Stomach (tissue), 9 donors: Measurements from ENCODE around the gene CPZ. TPM values are rescaled to one million over a fixed set of nuclear protein-coding genes. Genes with fewer than 3 reads are reported as not detected.
"Not testable (repeated sequence)": the region's sequence is repeated elsewhere in the genome, so short reads cannot be mapped to it uniquely, and the experiment has no call there.

Source experiments
- DNase-seq, 2 donors: peaks; one replicate each; pipeline versions ENCODE4 v3.0.0 to v3.0.0-alpha.2; 2013 to 2019
- H3K27ac ChIP-seq, 5 donors: fragments of 200-600 bp in 4 of 5; sonication (generic) in 4 of 5; one replicate each; pipeline ENCODE4 v1.5.1; 2013 to 2019; ENCODE audit warnings: mild to moderate bottlenecking in 1 of 5, moderate library complexity in 1 of 5
- H3K27me3 ChIP-seq, 3 donors: fragments of 200-600 bp; sonication (generic); one replicate each; pipeline ENCODE4 v1.5.1; 2017 to 2019; ENCODE audit warnings: mixed run types in 1 of 3
- H3K36me3 ChIP-seq, 4 donors: fragments of 200-600 bp; sonication (generic); 1 replicate in 3 of 4; 2 replicates in 1 of 4; pipeline ENCODE4 v1.5.1; 2016 to 2019
- H3K4me1 ChIP-seq, 4 donors: fragments of 200-600 bp; sonication (generic); one replicate each; pipeline ENCODE4 v1.5.1; 2016 to 2019
- H3K4me3 ChIP-seq, 4 donors: fragments of 200-600 bp; sonication (generic) in 3 of 4; one replicate each; pipeline ENCODE4 v1.5.1; 2016 to 2019; ENCODE audit warnings: mild to moderate bottlenecking in 1 of 4
- H3K9me3 ChIP-seq, 4 donors: fragments of 200-600 bp; sonication (generic); one replicate each; pipeline ENCODE4 v1.5.1; 2016 to 2019
- CTCF ChIP-seq, 7 experiments: fragments of 450-650 bp in 4 of 7; fragments of 200-600 bp in 3 of 7; sonication (generic) in 3 of 7; IDR thresholded peaks; one replicate each; pipeline ENCODE4 v1.5.1; 2016 to 2019; ENCODE audit warnings: antibody characterized with exemption in 7 of 7, control low read depth in 2 of 7, mild to moderate bottlenecking in 1 of 7
- EP300 ChIP-seq: sonication (generic); formaldehyde crosslinking; IDR thresholded peaks from one replicate; pipeline ENCODE4 v1.6.1; 2017; ENCODE audit warnings: antibody characterized with exemption
- POLR2A ChIP-seq, 4 donors: fragments of 450-650 bp; IDR thresholded peaks; one replicate each; pipeline ENCODE4 v1.6.1; 2016; ENCODE audit warnings: antibody characterized with exemption in 4 of 4, control low read depth in 2 of 4, mild to moderate bottlenecking in 1 of 4, moderate library complexity in 1 of 4
- POLR2AphosphoS5 ChIP-seq, 3 donors: sonication (generic); formaldehyde crosslinking; IDR thresholded peaks; one replicate each; pipeline ENCODE4 v1.6.1; 2016; ENCODE audit warnings: antibody characterized with exemption in 3 of 3
- WGBS, 5 donors: extraction: QIAGEN DNeasy Blood & Tissue Kit in 3 of 5; methylation state at CpG; one replicate each; pipeline versions ENCODE4 v1.1.5 to v1.1.7; 2013 to 2018; 5-methylcytosine and 5-hydroxymethylcytosine counted together
- intact Hi-C: fragments of 100-400 bp; cut with DNase I; formaldehyde crosslinking; loops from one replicate; pipeline ENCODE4 v1.15.1; 2023; ENCODE audit warnings: low total_unique reads
- polyA plus RNA-seq, 3 donors: library from polyadenylated mRNA; stranded (reverse); fragments of 200-250 nt; gene quantifications; one replicate each; pipeline ENCODE4 v1.2.3, GENCODE V29; 2013
- total RNA-seq, 5 donors: library from RNA; depleted of rRNA; stranded (reverse); fragments of >200 nt; gene quantifications; one replicate each; pipeline versions ENCODE4 v1.1.0 to v1.2.3, GENCODE V29; 2014 to 2016
- donor health status: healthy with polysubstance abuse.
- donor health status: Bipolar disorder and iron deficiency.
- donor health status: healthy.

CPZ gene
- total and polyA plus RNA-seq, 8 donors, result 0.25 to 13.2 (median 3.3) TPM; not detected in 2

- no peak for DNase-seq
- Histone ChIP-seq H3K4me3 (no peak overlapping the region), H3K36me3 (no peaks in the 10 kb centered on the region)
Measured at GRCh38 chr4:8571702-8572685, 20.6 kb upstream of the CPZ start.

DNA sequence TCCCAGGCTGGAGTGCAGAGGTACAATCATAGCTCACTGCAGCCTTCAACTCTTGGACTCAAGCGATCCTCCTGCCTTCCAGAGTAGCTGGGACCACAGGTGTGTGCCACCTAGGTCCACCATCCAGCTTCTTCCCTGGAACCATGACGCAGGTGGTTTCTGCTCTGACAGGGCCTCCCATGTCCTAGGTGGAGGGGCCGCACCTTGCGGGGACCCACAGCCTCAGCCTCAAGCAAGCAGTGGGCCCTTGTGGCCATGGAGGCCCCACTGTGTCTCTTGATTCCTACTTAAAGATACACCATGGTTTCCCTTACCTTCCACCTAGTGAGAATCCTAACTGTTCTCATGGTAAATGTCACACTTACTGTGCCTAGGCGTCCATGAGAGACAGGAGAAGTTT lies 19.3 kb upstream of the CPZ start:
- Histone ChIP-seq H3K27me3 (peaks cover 0 to 13% (median under 1%) of the 10 kb centered on the region in 3 donors), H3K27ac (no peak overlapping the region), H3K36me3 (no peaks in the 10 kb centered on the region), H3K4me1 (no peaks in the 10 kb centered on the region), H3K4me3 (no peak overlapping the region), H3K9me3 (no peaks in the 10 kb centered on the region)
- 74 to 92% (median 85%) methylated on average over 5 of the region's 5 CpGs for WGBS, 5 donors
- intact Hi-C loops, result no loop called here
- TF ChIP-seq CTCF (IDR thresholded peaks at IDR 0.05) (no peak), POLR2A (IDR thresholded peaks at IDR 0.05) (no peak), POLR2AphosphoS5 (IDR thresholded peaks at IDR 0.05) (no peak)
- no peak for DNase-seq

More at GRCh38 chr4:8571702-8572685, 20.6 kb upstream of the CPZ start:
- intact Hi-C loops, result no loop called here
- no peaks in the 10 kb centered on the region for H3K9me3 ChIP-seq
- TF ChIP-seq POLR2A (IDR thresholded peaks at IDR 0.05) (no peak), CTCF (IDR thresholded peaks at IDR 0.05) (no peak), POLR2AphosphoS5 (IDR thresholded peaks at IDR 0.05) (no peak), EP300 (no peak)
- H3K27ac ChIP-seq, result no peak overlapping the region
- no peaks in the 10 kb centered on the region for H3K4me1 ChIP-seq
- H3K27me3 ChIP-seq, result peaks cover 0 to 2% (median 0%) of the 10 kb centered on the region in 3 donors
- WGBS, 5 donors, result 72 to 84% (median 73%) methylated on average over 6 of the region's 6 CpGs

DNA sequence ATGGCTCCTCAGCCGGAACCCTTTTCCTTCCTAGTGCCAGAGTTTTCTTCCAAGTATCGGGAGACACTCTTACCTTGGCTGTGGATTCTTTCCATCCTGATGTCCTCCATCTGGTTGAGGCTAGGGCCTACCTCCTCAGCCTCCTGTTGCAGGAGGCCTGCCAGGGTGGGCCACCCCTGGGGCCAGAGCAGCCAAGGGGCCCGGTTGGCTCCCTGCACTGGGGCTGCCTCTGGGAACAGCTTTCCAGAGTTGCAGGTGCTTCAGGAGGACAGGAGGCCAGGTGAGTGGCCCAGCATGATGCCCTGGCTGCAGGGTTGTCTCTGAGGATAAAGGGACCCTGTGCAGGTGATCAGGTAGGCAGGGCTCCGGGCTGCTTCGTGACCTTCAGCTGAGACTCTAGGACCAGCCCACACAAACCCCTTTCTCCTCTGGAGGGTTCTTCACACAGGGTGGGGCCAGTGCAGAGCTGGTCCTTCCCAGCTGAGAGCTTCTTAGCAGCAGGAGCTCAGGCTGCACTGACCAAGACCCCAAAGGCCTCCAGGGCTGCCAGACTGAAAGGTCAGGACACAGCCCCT lies 17.7 kb upstream of the CPZ start:
- Histone ChIP-seq H3K4me1 (no peaks in the 10 kb centered on the region), H3K27me3 (peaks cover 0 to 29% (median 13%) of the 10 kb centered on the region in 3 donors), H3K9me3 (no peaks in the 10 kb centered on the region), H3K27ac (no peak overlapping the region), H3K4me3 (no peak overlapping the region), H3K36me3 (no peaks in the 10 kb centered on the region)
- TF ChIP-seq EP300 (no peak), CTCF (IDR thresholded peaks at IDR 0.05) (no peak), POLR2AphosphoS5 (IDR thresholded peaks at IDR 0.05) (no peak), POLR2A (IDR thresholded peaks at IDR 0.05) (no peak)
- intact Hi-C loops, result no loop called here
- WGBS, 5 donors, result 64 to 94% (median 73%) methylated on average over 2 to 5 of the region's 5 CpGs
- DNase-seq, result no peak

DNA sequence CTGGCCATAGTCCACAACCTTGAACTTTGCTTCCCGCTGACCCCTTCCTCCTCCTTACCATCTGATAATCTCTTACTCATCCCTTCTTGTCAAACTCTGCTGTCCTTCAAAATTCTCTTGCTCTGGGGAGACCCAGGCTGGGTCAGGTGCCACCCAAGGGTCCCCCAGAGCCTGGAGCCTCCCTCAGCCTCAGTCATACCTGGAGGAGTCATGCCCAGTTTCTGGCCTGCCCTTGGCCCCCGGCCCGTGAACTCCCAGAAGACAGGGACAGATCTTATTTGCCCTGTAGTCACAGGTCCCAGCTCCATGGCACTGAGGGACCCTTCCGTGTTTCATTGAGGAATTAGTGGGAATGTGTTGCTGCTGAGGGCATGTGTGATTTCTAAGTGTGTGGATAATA lies 17.1 kb upstream of the CPZ start:
- 65 to 79% (median 75%) methylated on average over 2 to 4 of the region's 4 CpGs for WGBS, 5 donors
- Histone ChIP-seq H3K4me1 (peaks cover 0 to 4% (median 0%) of the 10 kb centered on the region in 4 donors), H3K36me3 (no peaks in the 10 kb centered on the region), H3K27ac (no peak overlapping the region), H3K9me3 (no peaks in the 10 kb centered on the region), H3K4me3 (no peak overlapping the region), H3K27me3 (peaks cover 5 to 35% (median 19%) of the 10 kb centered on the region in 3 donors)
- intact Hi-C loops, result no loop called here
- TF ChIP-seq CTCF (IDR thresholded peaks at IDR 0.05), result no peak
- TF ChIP-seq POLR2AphosphoS5 (IDR thresholded peaks at IDR 0.05), result no peak
- no peak for TF ChIP-seq POLR2A (IDR thresholded peaks at IDR 0.05)
- TF ChIP-seq EP300, result no peak
- DNase-seq, result no peak

GRCh38 chr4:8576591-8576990 lies 16.0 kb upstream of the CPZ start:
- DNase-seq, H3K4me1 ChIP-seq, intact Hi-C loops, H3K27ac ChIP-seq, H3K9me3 ChIP-seq, H3K36me3 ChIP-seq, H3K4me3 ChIP-seq: not testable (repeated sequence)
- peaks cover 15 to 47% (median 30%) of the 10 kb centered on the region in 3 donors for H3K27me3 ChIP-seq
- WGBS, 5 donors, result 85 to 87% (median 85%) methylated on average over 5 of the region's 5 CpGs
